HepG2 (cell line): ENCODE results near the gene PGPEP1. TPM values are rescaled to one million over a fixed set of nuclear protein-coding genes. Genes with fewer than 3 reads are reported as not detected.

Experiments
- ATAC-seq: fragments of 200-7000 bp; cut with Tn5 transposase; 3 replicates; pipeline ENCODE4 v1.9.1; 2020; ENCODE audit warnings: mild to moderate bottlenecking, moderate library complexity
- BruUV-seq: library from RNA; stranded (reverse); fragments of 400-500 nt; replicated peaks from 2 replicates; lab custom pipeline; 2021; lab: Mats Ljungman, UMichigan
- CTCF ChIA-PET: fragments of 300-600 bp; formaldehyde crosslinking; extraction: SDS; loops from one replicate; lab custom pipeline; 2021; ENCODE audit warnings: low total read pairs, inconsistent platforms, low intra/inter-chr PET ratio; lab: Yijun Ruan, JAX
- POLR2A ChIA-PET: fragments of 350-600 bp; sonication (Branson Sonifier 250); formaldehyde crosslinking; loops from one replicate; lab custom pipeline; 2020; ENCODE audit warnings: antibody characterized with exemption, inconsistent platforms; lab: Yijun Ruan, JAX
- DNase-seq: peaks from one replicate; pipeline ENCODE4 v3.0.0-alpha.2; 2015; ENCODE audit warnings: low spot score
- FAIRE-seq: peaks from 3 replicates; lab custom pipeline; 2011; peaks lifted over from hg19 to GRCh38; lab: Jason Lieb, UNC
- H2AFZ ChIP-seq: one replicate; pipeline ENCODE4 v1.6.1; 2011; ENCODE audit warnings: low read length, inconsistent platforms
- H3K27ac ChIP-seq: fragments of 300-600 bp; 3 replicates; pipeline ENCODE4 v1.8.0; 2011; ENCODE audit warnings: mixed run types, mild to moderate bottlenecking, mixed read lengths, low read length, inconsistent platforms; ENCODE audit not compliant: insufficient read depth; ENCODE audit errors: extremely low read length
- H3K27me3 ChIP-seq, 2 experiments: fragments of 200-600 bp in 1 of 2; 2 replicates in 1 of 2; 3 replicates in 1 of 2; pipeline versions ENCODE4 v1.6.0 to v1.8.0; 2011; ENCODE audit warnings: low read length in 2 of 2, mild to moderate bottlenecking in 2 of 2, moderate library complexity in 2 of 2, inconsistent platforms in 1 of 2; ENCODE audit not compliant: insufficient read depth in 2 of 2, control insufficient read depth in 1 of 2
- H3K36me3 ChIP-seq, 2 experiments: fragments of 200-600 bp in 1 of 2; replicated peaks in 1 of 2; 2 replicates in 1 of 2; 3 replicates in 1 of 2; pipeline versions ENCODE4 v1.5.1 to v1.8.0; 2011; ENCODE audit warnings: low read length in 2 of 2, inconsistent platforms in 1 of 2; ENCODE audit not compliant: insufficient read depth in 2 of 2, control insufficient read depth in 1 of 2
- H3K4me1 ChIP-seq: 2 replicates; pipeline ENCODE4 v1.5.1; 2012; ENCODE audit warnings: low read length, inconsistent platforms; ENCODE audit not compliant: insufficient read depth
- H3K4me2 ChIP-seq: 2 replicates; pipeline ENCODE4 v1.6.0; 2011; ENCODE audit warnings: low read depth, low read length, inconsistent platforms
- H3K4me3 ChIP-seq, 3 experiments: fragments of 200-600 bp in 1 of 3; sonication (generic), shearing (Covaris generic) in 1 of 3; replicated peaks in 1 of 3; 2 replicates each; pipeline ENCODE4 v1.5.1; 2011 to 2016; ENCODE audit warnings: low read length in 3 of 3, inconsistent platforms in 2 of 3, low read depth in 2 of 3, mild to moderate bottlenecking in 2 of 3, control low read depth in 1 of 3, mixed read lengths in 1 of 3; ENCODE audit not compliant: insufficient read depth in 1 of 3
- H3K79me2 ChIP-seq: one replicate; pipeline ENCODE4 v1.6.1; 2011; ENCODE audit warnings: low read length, inconsistent platforms; ENCODE audit not compliant: insufficient read depth
- H3K9ac ChIP-seq: 2 replicates; pipeline ENCODE4 v1.6.0; 2011; ENCODE audit warnings: mild to moderate bottlenecking, low read depth, low read length, inconsistent platforms; ENCODE audit not compliant: insufficient read depth
- H3K9me3 ChIP-seq: 2 replicates; pipeline ENCODE4 v1.5.1; 2012; ENCODE audit warnings: mild to moderate bottlenecking, low read length
- H4K20me1 ChIP-seq: 2 replicates; pipeline ENCODE4 v1.6.0; 2011; ENCODE audit warnings: inconsistent platforms, mild to moderate bottlenecking, low read length, moderate library complexity; ENCODE audit not compliant: insufficient read depth
- CTCF ChIP-seq: sonication (generic); formaldehyde crosslinking; IDR thresholded peaks from 2 replicates; pipeline ENCODE4 v1.5.0; 2020; ENCODE audit warnings: mild to moderate bottlenecking, missing genetic modification reagents, moderate library complexity
- KDM5B ChIP-seq: sonication (generic); formaldehyde crosslinking; IDR thresholded peaks from 2 replicates; pipeline ENCODE4 v1.4.0; 2020; ENCODE audit warnings: missing genetic modification reagents, mild to moderate bottlenecking, borderline replicate concordance
- KLF16 ChIP-seq, 2 experiments: sonication (generic) in 1 of 2; formaldehyde crosslinking in 1 of 2; IDR thresholded peaks; 2 replicates each; pipeline versions ENCODE4 v1.6.1 to v1.8.0; 2016 to 2023; ENCODE audit warnings: missing genetic modification reagents in 2 of 2, missing compliant biosample characterization in 1 of 2
- MXI1 ChIP-seq: IDR thresholded peaks from 3 replicates; pipeline ENCODE4 v1.6.1; 2012; ENCODE audit warnings: low read depth, low read length, inconsistent platforms, borderline replicate concordance
- RAD21 ChIP-seq: fragments of 450-650 bp; formaldehyde crosslinking; IDR thresholded peaks from 2 replicates; pipeline ENCODE4 v1.5.0; 2020; ENCODE audit warnings: mild to moderate bottlenecking
- SAP130 ChIP-seq: IDR thresholded peaks from 2 replicates; pipeline ENCODE4 v1.6.1; 2016; ENCODE audit warnings: low read depth
- THAP8 ChIP-seq: sonication (generic); formaldehyde crosslinking; IDR thresholded peaks from 2 replicates; pipeline ENCODE4 v1.5.1; 2020; ENCODE audit warnings: missing genetic modification reagents, mild to moderate bottlenecking, borderline replicate concordance
- ZBTB38 ChIP-seq: sonication (generic); formaldehyde crosslinking; IDR thresholded peaks from 2 replicates; pipeline ENCODE4 v1.5.1; 2020; ENCODE audit warnings: mild to moderate bottlenecking, missing genetic modification reagents
- ZNF136 ChIP-seq: sonication (generic); formaldehyde crosslinking; IDR thresholded peaks from 2 replicates; pipeline ENCODE4 v1.8.1; 2022; ENCODE audit warnings: low read depth, mild to moderate bottlenecking, moderate library complexity, missing genetic modification reagents
- ZNF563 ChIP-seq: sonication (generic); formaldehyde crosslinking; IDR thresholded peaks from 2 replicates; pipeline ENCODE4 v1.8.0; 2022; ENCODE audit warnings: mild to moderate bottlenecking, moderate library complexity, missing genetic modification reagents
- ZNF768 ChIP-seq: sonication (generic); formaldehyde crosslinking; IDR thresholded peaks from 2 replicates; pipeline ENCODE4 v1.4.0; 2020; ENCODE audit warnings: missing genetic modification reagents
- WGBS: methylation state at CpG from one replicate; pipeline ENCODE4 v1.1.6; 2017; ENCODE audit warnings: low lambda C conversion rate; 5-methylcytosine and 5-hydroxymethylcytosine counted together
- in situ Hi-C: cut with HindIII; loops from 2 replicates; pipeline ENCODE4 v1.10.0; 2017; ENCODE audit warnings: low pct_unique_long_range_greater_than_20kb; ENCODE audit not compliant: extremely low pct_ligation_motif_present
- intact Hi-C: fragments of 100-400 bp; cut with micrococcal nuclease; formaldehyde crosslinking; loops from one replicate; pipeline ENCODE4 v1.10.0; 2022; ENCODE audit not compliant: unreplicated experiment
- polyA plus RNA-seq, 8 experiments: library from polyadenylated mRNA; depleted of rRNA in 3 of 8; stranded (reverse) in 7 of 8; unstranded in 1 of 8; fragments of >200 nt; fragmentation: Illumina TruSeq in 4 of 8; extraction: Trizol in 4 of 8; gene quantifications; 2 replicates each; pipeline versions ENCODE4 v1.2.1 to v1.2.3, GENCODE V29; 2011 to 2016; ENCODE audit warnings: low read depth in 4 of 8, missing spikeins in 1 of 8, mixed read lengths in 1 of 8; ENCODE audit not compliant: insufficient read depth in 1 of 8
- total RNA-seq, 5 experiments: library from RNA; depleted of rRNA; stranded (reverse); fragments of >200 nt; fragmentation: Illumina TruSeq; extraction: Trizol; gene quantifications; 2 replicates each; pipeline ENCODE4 v1.2.3, GENCODE V29; 2016; ENCODE audit warnings: low read depth in 1 of 5

PGPEP1 gene
- total and polyA plus RNA-seq, 2 of the 13 experiments (the other 11 are each of a cell fraction or from before 2014, with no cell fraction given), result 53.1 to 56.6 TPM

- H3K9ac ChIP-seq, result no peak overlapping the region
- no TSS peak for BruUV-seq
- no peak overlapping the region for H3K27ac ChIP-seq
- H3K4me2 ChIP-seq, result no peak overlapping the region
- intact Hi-C loops (no loop called here), in situ Hi-C loops (loop anchor here (10.0 kb wide), 1 partner anchor 62 kb away; the partner anchor contains the start of gene PGPEP1)
- no peaks in the 10 kb centered on the region for H4K20me1 ChIP-seq
- 86% methylated on average over 9 of the region's 9 CpGs for WGBS
- CTCF ChIA-PET, result interaction anchor here (2.3 kb wide), 1 partner anchor 19 kb away, joined by 8 read pairs; no protein-coding TSS in a partner anchor
- H3K27me3 ChIP-seq, result no peaks in the 10 kb centered on the region
- H3K4me3 ChIP-seq, result no peak overlapping the region
- POLR2A ChIA-PET, result no interaction called here
- FAIRE-seq (no peak), ATAC-seq (no peak), DNase-seq (no peak)
- H3K9me3 ChIP-seq, result no peaks in the 10 kb centered on the region
- H3K4me1 ChIP-seq, result peaks cover 50% of the 10 kb centered on the region
- H2AFZ ChIP-seq, result no peak overlapping the region
- no peaks in the 10 kb centered on the region for H3K36me3 ChIP-seq
- H3K79me2 ChIP-seq, result no peaks in the 10 kb centered on the region
- TF ChIP-seq KLF16 (CRISPR knock-in tag; IDR thresholded peaks at IDR 0.05) (no peak), ZNF768 (CRISPR knock-in tag) (peak; percentile 72)
Observed at GRCh38 chr19:18406749-18407148, 66.4 kb downstream of the PGPEP1 start.

GRCh38 chr19:18408053-18408476, 67.7 kb downstream of the PGPEP1 start:
- no peaks in the 10 kb centered on the region for H3K36me3 ChIP-seq
- intact Hi-C loops (no loop called here), in situ Hi-C loops (loop anchor here (10.0 kb wide), 1 partner anchor 63 kb away; the partner anchor contains the start of gene PGPEP1)
- CTCF ChIA-PET, result interaction anchor here (2.3 to 4.4 kb wide), 2 partner anchors 20 to 58 kb away, joined by 8 to 31 read pairs; no protein-coding TSS in a partner anchor
- DNase-seq (no peak), ATAC-seq (peak; percentile 62), FAIRE-seq (no peak)
- H3K9me3 ChIP-seq, result no peaks in the 10 kb centered on the region
- 47% methylated on average over 7 of the region's 10 CpGs for WGBS
- H3K9ac ChIP-seq, result no peak overlapping the region
- peaks cover 38% of the 10 kb centered on the region for H3K4me1 ChIP-seq
- no peak overlapping the region for H3K4me2 ChIP-seq
- no peak overlapping the region for H2AFZ ChIP-seq
- no peaks in the 10 kb centered on the region for H4K20me1 ChIP-seq
- no peaks in the 10 kb centered on the region for H3K79me2 ChIP-seq
- no peak overlapping the region for H3K4me3 ChIP-seq
- BruUV-seq, result no TSS peak
- no peak overlapping the region for H3K27ac ChIP-seq
- POLR2A ChIA-PET, result no interaction called here
- no peaks in the 10 kb centered on the region for H3K27me3 ChIP-seq
- TF ChIP-seq KDM5B (CRISPR knock-in tag), result peak; percentile 14; the same call in 1 of the 2 replicates
- no peak for TF ChIP-seq ZNF136
- peak; percentile 61; the same call in 1 of the 2 replicates for TF ChIP-seq RAD21 (CRISPR knock-in tag)
- no peak for TF ChIP-seq THAP8 (CRISPR knock-in tag)
- TF ChIP-seq ZBTB38, result 0 out of 2 replicates have a peak, but pooled peaks have one; percentile 33
- peak; percentile 77 for TF ChIP-seq CTCF (CRISPR knock-in tag)
- 0 out of 2 replicates have a peak, but pooled peaks have one; percentile 23 for TF ChIP-seq ZNF563 (CRISPR knock-in tag)
- peak; percentile 34; the same call in 1 of the 2 replicates for TF ChIP-seq SAP130
- TF ChIP-seq MXI1, result 0 out of 3 replicates have a peak, but pooled peaks have one; percentile 17
